GM23248 (cell line): ENCODE data around the gene AREG. TPM values are rescaled to one million over a fixed set of nuclear protein-coding genes. Genes with fewer than 3 reads are reported as not detected.
A peak's percentile ranks its signal among the peaks of the same experiment; 100 is the strongest.

Experiments
- DNase-seq: peaks from one replicate; pipeline ENCODE4 v3.0.0-alpha.2; 2015
- H2AFZ ChIP-seq: fragments of 200-600 bp; sonication (generic); 2 replicates; pipeline ENCODE4 v1.6.1; 2016; ENCODE audit warnings: antibody characterized with exemption
- H3F3A ChIP-seq: fragments of 200-600 bp; sonication (generic); 2 replicates; pipeline ENCODE4 v1.6.1; 2016; ENCODE audit warnings: mild to moderate bottlenecking, antibody characterized with exemption, mixed run types; ENCODE audit not compliant: insufficient read depth
- H3K27ac ChIP-seq: fragments of 200-600 bp; sonication (generic); 2 replicates; pipeline ENCODE4 v1.5.1; 2016; ENCODE audit warnings: mild to moderate bottlenecking
- H3K27me3 ChIP-seq: fragments of 200-600 bp; sonication (generic); replicated peaks from 2 replicates; pipeline ENCODE4 v1.6.1; 2016; ENCODE audit warnings: mild to moderate bottlenecking; ENCODE audit not compliant: insufficient read depth
- H3K36me3 ChIP-seq: fragments of 200-600 bp; sonication (generic); 2 replicates; pipeline ENCODE4 v1.6.1; 2016; ENCODE audit warnings: low read depth, mild to moderate bottlenecking
- H3K4me1 ChIP-seq: fragments of 200-600 bp; sonication (generic); 2 replicates; pipeline ENCODE4 v1.6.1; 2016; ENCODE audit warnings: mild to moderate bottlenecking; ENCODE audit not compliant: insufficient read depth
- H3K4me2 ChIP-seq: fragments of 200-600 bp; sonication (generic); one replicate; pipeline ENCODE4 v1.6.1; 2016; ENCODE audit warnings: mild to moderate bottlenecking; ENCODE audit not compliant: unreplicated experiment
- H3K4me3 ChIP-seq: fragments of 200-600 bp; sonication (generic); 2 replicates; pipeline ENCODE4 v1.5.1; 2016; ENCODE audit warnings: mild to moderate bottlenecking
- H3K79me2 ChIP-seq: fragments of 200-600 bp; sonication (generic); 2 replicates; pipeline ENCODE4 v1.6.1; 2016; ENCODE audit warnings: mild to moderate bottlenecking; ENCODE audit not compliant: insufficient read depth
- H3K9ac ChIP-seq: fragments of 200-600 bp; sonication (generic); 2 replicates; pipeline ENCODE4 v1.6.1; 2016; ENCODE audit warnings: mild to moderate bottlenecking
- H3K9me2 ChIP-seq: fragments of 200-600 bp; sonication (generic); 2 replicates; pipeline ENCODE4 v1.6.1; 2016; ENCODE audit warnings: mixed run types, mild to moderate bottlenecking, moderate library complexity; ENCODE audit not compliant: insufficient read depth
- H3K9me3 ChIP-seq: fragments of 200-600 bp; sonication (generic); one replicate; pipeline ENCODE4 v1.6.1; 2017; ENCODE audit warnings: low read depth
- H4K20me1 ChIP-seq: fragments of 200-600 bp; sonication (generic); 2 replicates; pipeline ENCODE4 v1.6.0; 2016; ENCODE audit not compliant: insufficient read depth
- EZH2 ChIP-seq: fragments of 200-600 bp; sonication (generic); IDR thresholded peaks from 2 replicates; pipeline ENCODE4 v1.6.1; 2018; ENCODE audit warnings: antibody characterized with exemption, mild to moderate bottlenecking; ENCODE audit not compliant: insufficient read depth, poor library complexity, severe bottlenecking
- EZH2phosphoT487 ChIP-seq: fragments of 200-600 bp; sonication (generic); IDR thresholded peaks from 2 replicates; pipeline ENCODE4 v1.6.1; 2018; ENCODE audit warnings: antibody characterized with exemption, moderate library complexity, mild to moderate bottlenecking, low read depth; ENCODE audit not compliant: insufficient read depth
- WGBS, 2 experiments: methylation state at CpG; one replicate each; pipeline ENCODE4 v1.1.6; 2015 to 2017; ENCODE audit warnings: low lambda C conversion rate in 2 of 2, low coverage in 1 of 2; ENCODE audit errors: missing lambda C conversion rate in 2 of 2; 5-methylcytosine and 5-hydroxymethylcytosine counted together
- in situ Hi-C: fragments of 300-500 bp; cut with MboI; formaldehyde crosslinking; loops from 2 replicates; pipeline ENCODE4 v1.15.0; 2020
- polyA plus RNA-seq: library from polyadenylated mRNA; unstranded; fragments of >200 nt; fragmentation: Nextera tagmentation; extraction: Ambion mirVana; gene quantifications from 2 replicates; pipeline ENCODE4 v1.2.1, GENCODE V29; 2016
- total RNA-seq: library from RNA; depleted of rRNA; stranded (reverse); fragments of >200 nt; shearing (Covaris generic); gene quantifications from 2 replicates; pipeline ENCODE4 v1.2.3, GENCODE V29; 2014; rRNA removed

The AREG gene
- total and polyA plus RNA-seq, 2 experiments from 2014 or later, result 0.76 to 0.97 TPM

DNA sequence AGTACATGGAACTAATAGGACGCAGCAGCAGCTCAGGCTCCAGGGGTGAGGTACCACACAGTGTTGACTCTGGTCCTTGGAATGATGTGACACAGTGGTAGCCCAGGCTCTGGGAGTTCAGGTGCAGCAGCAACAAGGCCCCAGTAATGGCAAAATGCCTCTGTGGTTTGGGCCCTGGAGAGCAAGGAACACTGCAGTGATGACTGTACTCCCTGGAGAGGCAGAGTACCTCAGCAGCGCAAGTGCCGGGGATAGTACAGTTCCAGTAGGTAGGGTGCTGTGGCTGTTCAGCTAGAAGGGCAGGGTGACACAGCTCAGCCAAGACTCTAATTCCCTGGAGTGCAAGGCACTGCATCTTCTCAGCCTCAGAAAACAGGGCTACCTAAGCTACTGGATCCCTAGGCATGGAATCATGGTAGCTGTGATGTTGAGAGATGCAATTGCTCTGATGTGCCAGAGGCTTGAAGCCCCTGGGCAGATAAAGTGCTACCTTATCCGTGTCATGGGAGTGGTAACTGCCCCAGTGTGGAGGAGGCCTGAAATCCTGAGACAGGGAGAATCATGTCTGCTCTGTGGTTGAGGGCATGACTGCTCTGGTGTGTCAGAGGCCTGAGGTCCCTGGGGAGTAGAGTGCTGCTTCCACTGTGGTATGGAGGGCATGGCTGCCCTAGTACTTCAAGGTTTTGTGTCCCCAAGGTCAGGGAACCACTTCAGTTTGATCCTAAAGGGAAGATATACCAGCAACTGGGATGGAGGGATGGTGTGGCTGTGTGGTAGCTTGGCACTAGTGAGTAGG lies 55.2 kb downstream of the AREG start:
- no peaks in the 10 kb centered on the region for H3K27me3 ChIP-seq
- no peaks in the 10 kb centered on the region for H3K79me2 ChIP-seq
- H3K27ac ChIP-seq, result no peak overlapping the region
- 71 to 72% methylated on average over 4 of the region's 4 CpGs for WGBS, 2 experiments
- H2AFZ ChIP-seq, result no peak overlapping the region
- no peaks in the 10 kb centered on the region; the same call in 1 of the 2 replicates for H3K9me2 ChIP-seq
- H3K9me3 ChIP-seq, result no peaks in the 10 kb centered on the region
- in situ Hi-C loops, result no loop called here
- H4K20me1 ChIP-seq, result no peaks in the 10 kb centered on the region
- H3K4me3 ChIP-seq, result no peak overlapping the region
- peaks cover 43% of the 10 kb centered on the region for H3K4me1 ChIP-seq
- peak; percentile 83 for DNase-seq
- H3K4me2 ChIP-seq, result no peak overlapping the region
- TF ChIP-seq EZH2phosphoT487, result no peak
- TF ChIP-seq EZH2, result no peak
- no peaks in the 10 kb centered on the region for H3K36me3 ChIP-seq
- H3F3A ChIP-seq, result peaks cover 25% of the 10 kb centered on the region; the same call in 1 of the 2 replicates
- no peak overlapping the region for H3K9ac ChIP-seq

GRCh38 chr4:74501579-74501978 lies 56.6 kb downstream of the AREG start:
- Histone ChIP-seq H3K79me2 (no peaks in the 10 kb centered on the region), H3K9me3 (no peaks in the 10 kb centered on the region), H3K4me3 (no peak overlapping the region), H3K4me1 (peaks cover 43% of the 10 kb centered on the region), H3K9me2 (no peaks in the 10 kb centered on the region; the same call in 1 of the 2 replicates), H4K20me1 (no peaks in the 10 kb centered on the region), H3K36me3 (no peaks in the 10 kb centered on the region), H3K27ac (peak overlapping the region; percentile 26; the same call in 1 of the 2 replicates), H3K4me2 (peak overlapping the region; percentile 39), H3K27me3 (no peaks in the 10 kb centered on the region), H2AFZ (no peak overlapping the region), H3K9ac (no peak overlapping the region), H3F3A (peaks cover 25% of the 10 kb centered on the region; the same call in 1 of the 2 replicates)
- DNase-seq, result peak; percentile 78
- 51 to 52% methylated on average over 1 of the region's 1 CpG for WGBS, 2 experiments
- no peak for TF ChIP-seq EZH2
- no peak for TF ChIP-seq EZH2phosphoT487
- in situ Hi-C loops, result no loop called here

DNA sequence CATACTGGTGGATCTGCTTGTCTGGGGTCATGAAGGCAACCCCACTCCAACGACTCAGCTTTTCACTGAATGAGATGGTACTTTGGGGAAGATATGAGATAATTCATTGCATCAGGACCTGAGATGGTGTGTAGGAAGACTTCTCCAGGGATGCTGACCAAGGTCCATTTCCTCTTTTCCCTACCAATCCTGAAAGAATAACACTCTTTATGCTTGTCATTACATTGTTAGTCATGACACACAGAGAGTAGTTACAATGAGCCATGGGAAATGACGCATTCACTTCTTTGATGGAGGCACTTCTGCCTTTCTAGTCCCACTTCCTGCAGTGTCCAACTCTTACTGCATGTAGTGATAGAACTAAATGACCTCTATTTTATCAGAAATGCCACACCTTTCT lies 58.6 kb downstream of the AREG start:
- peaks cover 25% of the 10 kb centered on the region; the same call in 1 of the 2 replicates for H3F3A ChIP-seq
- H3K9me2 ChIP-seq, result no peaks in the 10 kb centered on the region; the same call in 1 of the 2 replicates
- DNase-seq, result peak; percentile 77
- no peak overlapping the region for H3K9ac ChIP-seq
- 47 to 52% methylated on average over 2 of the region's 2 CpGs for WGBS, 2 experiments
- H2AFZ ChIP-seq, result no peak overlapping the region
- H3K9me3 ChIP-seq, result no peaks in the 10 kb centered on the region
- H3K4me3 ChIP-seq, result no peak overlapping the region
- no peaks in the 10 kb centered on the region for H3K27me3 ChIP-seq
- no peaks in the 10 kb centered on the region for H3K79me2 ChIP-seq
- TF ChIP-seq EZH2, result no peak
- no peak for TF ChIP-seq EZH2phosphoT487
- H3K27ac ChIP-seq, result no peak overlapping the region
- no peaks in the 10 kb centered on the region for H4K20me1 ChIP-seq
- no peak overlapping the region for H3K4me2 ChIP-seq
- in situ Hi-C loops, result no loop called here
- H3K4me1 ChIP-seq, result peaks cover 43% of the 10 kb centered on the region
- no peaks in the 10 kb centered on the region for H3K36me3 ChIP-seq

- Histone ChIP-seq H3K4me1 (peaks cover 43% of the 10 kb centered on the region), H2AFZ (no peak overlapping the region), H3K27ac (no peak overlapping the region), H3K9ac (no peak overlapping the region), H3K4me3 (no peak overlapping the region), H4K20me1 (no peaks in the 10 kb centered on the region), H3F3A (peaks cover 25% of the 10 kb centered on the region; the same call in 1 of the 2 replicates), H3K4me2 (no peak overlapping the region), H3K27me3 (no peaks in the 10 kb centered on the region), H3K36me3 (no peaks in the 10 kb centered on the region), H3K79me2 (no peaks in the 10 kb centered on the region), H3K9me2 (no peaks in the 10 kb centered on the region; the same call in 1 of the 2 replicates), H3K9me3 (no peaks in the 10 kb centered on the region)
- in situ Hi-C loops, result no loop called here
- peak; percentile 24 for DNase-seq
- 59 to 66% methylated on average over 1 of the region's 1 CpG for WGBS, 2 experiments
- TF ChIP-seq EZH2phosphoT487 (no peak), EZH2 (no peak)
Observed at GRCh38 chr4:74504212-74504611, 59.3 kb downstream of the AREG start.

Other genes starting within 250 kb of the AREG start
- 0.86 TPM in 1 of 2 replicates, not detected in the other for gene EPGN, start 136.7 kb upstream of the AREG start, total RNA-seq
- 0.46 TPM in 1 of 2 replicates, not detected in the other for gene EPGN, start 136.7 kb upstream of the AREG start, polyA plus RNA-seq
- gene EREG, start 80.0 kb upstream of the AREG start, total RNA-seq, result 4.2 and 4.4 TPM in 2 replicates
- 1.6 and 1.8 TPM in 2 replicates for gene EREG, start 80.0 kb upstream of the AREG start, polyA plus RNA-seq